Uterus (tissue), 4 donors: Measurements from ENCODE around the gene FANCM. TPM values are rescaled to one million over a fixed set of nuclear protein-coding genes. Genes with fewer than 3 reads are reported as not detected.
A peak's percentile ranks its signal among the peaks of the same experiment; 100 is the strongest.

Source experiments
- DNase-seq, 2 donors: peaks; one replicate each; pipeline ENCODE4 v3.0.0-alpha.2; 2019 to 2020
- H3K27ac ChIP-seq, 2 donors: fragments of 200-600 bp; sonication (generic); 1 replicate in 1 of 2; 2 replicates in 1 of 2; pipeline ENCODE4 v1.5.1; 2016 to 2018
- H3K27me3 ChIP-seq, 2 donors: fragments of 200-600 bp; sonication (generic); one replicate each; pipeline ENCODE4 v1.5.1; 2018 to 2019; ENCODE audit warnings: control low read depth in 1 of 2
- H3K36me3 ChIP-seq, 2 donors: fragments of 200-600 bp; sonication (generic); one replicate each; pipeline ENCODE4 v1.5.1; 2019; ENCODE audit warnings: control low read depth in 1 of 2
- H3K4me1 ChIP-seq, 2 donors: fragments of 200-600 bp; sonication (generic); one replicate each; pipeline ENCODE4 v1.5.1; 2018 to 2019; ENCODE audit warnings: control low read depth in 1 of 2
- H3K4me3 ChIP-seq, 2 donors: fragments of 200-600 bp; sonication (generic); 1 replicate in 1 of 2; 2 replicates in 1 of 2; pipeline ENCODE4 v1.5.1; 2018 to 2019; ENCODE audit warnings: mild to moderate bottlenecking in 1 of 2
- H3K9me3 ChIP-seq, 2 donors: fragments of 200-600 bp; sonication (generic); one replicate each; pipeline ENCODE4 v1.5.1; 2019; ENCODE audit warnings: control low read depth in 1 of 2
- POLR2A ChIP-seq, 2 donors: fragments of 450-650 bp; IDR thresholded peaks; one replicate each; pipeline ENCODE4 v1.6.1; 2016; ENCODE audit warnings: antibody characterized with exemption in 2 of 2, mild to moderate bottlenecking in 1 of 2, moderate library complexity in 1 of 2
- intact Hi-C: fragments of 100-400 bp; cut with DNase I; formaldehyde crosslinking; loops from one replicate; pipeline ENCODE4 v1.15.1; 2023; ENCODE audit warnings: low total_unique reads
- total RNA-seq, 4 donors: library from RNA; depleted of rRNA in 3 of 4; stranded (reverse); fragments of >200 nt in 3 of 4; gene quantifications; one replicate each; pipeline versions ENCODE4 v1.1.0 to v1.2.4, GENCODE V29; 2014 to 2023
- TF ChIP-seq, protein P1 (sequence below), 4 experiments: fragments of 200-600 bp in 2 of 4; fragments of 450-650 bp in 2 of 4; sonication (generic) in 2 of 4; IDR thresholded peaks; one replicate each; pipeline ENCODE4 v1.5.1; 2016 to 2019; ENCODE audit warnings: antibody characterized with exemption in 4 of 4, mild to moderate bottlenecking in 2 of 4, moderate library complexity in 1 of 4
- donor health status: DM: yes; HTN: yes; CAD: no.

FANCM gene
- 10 to 100 TPM in 1 of 4 donors, 1 to 10 TPM in 3; 6.9 to 25.7 (median 9.0) TPM for total RNA-seq

DNA sequence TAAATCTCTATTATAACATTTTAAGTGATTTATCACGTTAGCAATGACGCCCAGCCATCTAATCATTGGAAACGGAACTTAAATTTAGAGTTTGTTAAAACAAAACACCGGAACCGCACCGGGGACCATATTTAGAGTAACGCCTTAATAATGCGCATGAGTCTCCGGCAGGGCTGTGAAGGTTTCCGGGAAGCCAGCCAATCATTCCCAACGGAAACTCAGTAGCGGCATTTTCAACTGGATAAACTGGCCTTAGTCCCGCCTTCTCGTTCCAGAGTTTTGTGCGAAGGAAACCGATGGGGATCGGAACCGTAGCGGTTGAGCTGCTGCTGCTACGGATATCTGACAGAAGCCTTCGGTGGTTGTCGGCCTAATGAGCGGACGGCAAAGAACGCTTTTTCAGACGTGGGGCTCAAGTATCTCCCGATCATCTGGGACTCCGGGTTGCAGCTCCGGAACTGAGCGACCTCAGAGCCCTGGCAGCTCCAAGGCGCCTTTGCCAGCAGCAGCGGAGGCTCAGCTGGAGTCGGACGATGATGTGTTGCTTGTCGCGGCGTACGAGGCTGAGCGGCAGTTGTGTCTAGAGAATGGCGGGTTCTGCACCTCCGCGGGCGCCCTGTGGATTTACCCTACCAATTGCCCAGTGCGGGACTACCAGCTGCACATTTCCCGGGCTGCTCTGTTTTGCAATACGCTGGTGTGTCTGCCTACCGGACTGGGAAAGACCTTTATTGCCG, at the start of gene FANCM:
Gene FANCM (plus strand): TSS at position 272 of the 737 bp plus-strand sequence. CDS start 102 bp downstream, at position 374.
- Histone ChIP-seq H3K36me3 (no peaks in the 10 kb centered on the region), H3K4me1 (peaks cover 0 to 7% of the 10 kb centered on the region in 2 donors), H3K4me3 (peak within 1 kb of the TSS; percentile 52 to 58), H3K9me3 (no peaks in the 10 kb centered on the region), H3K27ac (peak within 1 kb of the TSS; percentile 80 to 83), H3K27me3 (no peaks in the 10 kb centered on the region)
- DNase-seq, result peak; percentile 89 to 97
- no peak for TF ChIP-seq POLR2A (IDR thresholded peaks at IDR 0.05)
- TF ChIP-seq, protein P1, sequence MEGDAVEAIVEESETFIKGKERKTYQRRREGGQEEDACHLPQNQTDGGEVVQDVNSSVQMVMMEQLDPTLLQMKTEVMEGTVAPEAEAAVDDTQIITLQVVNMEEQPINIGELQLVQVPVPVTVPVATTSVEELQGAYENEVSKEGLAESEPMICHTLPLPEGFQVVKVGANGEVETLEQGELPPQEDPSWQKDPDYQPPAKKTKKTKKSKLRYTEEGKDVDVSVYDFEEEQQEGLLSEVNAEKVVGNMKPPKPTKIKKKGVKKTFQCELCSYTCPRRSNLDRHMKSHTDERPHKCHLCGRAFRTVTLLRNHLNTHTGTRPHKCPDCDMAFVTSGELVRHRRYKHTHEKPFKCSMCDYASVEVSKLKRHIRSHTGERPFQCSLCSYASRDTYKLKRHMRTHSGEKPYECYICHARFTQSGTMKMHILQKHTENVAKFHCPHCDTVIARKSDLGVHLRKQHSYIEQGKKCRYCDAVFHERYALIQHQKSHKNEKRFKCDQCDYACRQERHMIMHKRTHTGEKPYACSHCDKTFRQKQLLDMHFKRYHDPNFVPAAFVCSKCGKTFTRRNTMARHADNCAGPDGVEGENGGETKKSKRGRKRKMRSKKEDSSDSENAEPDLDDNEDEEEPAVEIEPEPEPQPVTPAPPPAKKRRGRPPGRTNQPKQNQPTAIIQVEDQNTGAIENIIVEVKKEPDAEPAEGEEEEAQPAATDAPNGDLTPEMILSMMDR (IDR thresholded peaks at IDR 0.05), result peak in 1 of 4 experiments; percentile 23
- intact Hi-C loops, result no loop called here

GRCh38 chr14:45089813-45090212, 45.9 kb upstream of the FANCM start:
- Histone ChIP-seq H3K27ac (no peak overlapping the region), H3K9me3 (no peaks in the 10 kb centered on the region), H3K4me3 (no peak overlapping the region), H3K36me3 (no peaks in the 10 kb centered on the region), H3K27me3 (no peaks in the 10 kb centered on the region), H3K4me1 (no peaks in the 10 kb centered on the region)
- intact Hi-C loops, result no loop called here
- TF ChIP-seq, protein P1 (IDR thresholded peaks at IDR 0.05), result no peak
- no peak for TF ChIP-seq POLR2A (IDR thresholded peaks at IDR 0.05)
- DNase-seq, result no peak

GRCh38 chr14:45091710-45092109, 44.0 kb upstream of the FANCM start:
- intact Hi-C loops, result no loop called here
- H3K36me3 ChIP-seq, result no peaks in the 10 kb centered on the region
- H3K27ac ChIP-seq, result no peak overlapping the region
- DNase-seq, result no peak
- H3K4me1 ChIP-seq, result no peaks in the 10 kb centered on the region
- H3K9me3 ChIP-seq, result no peaks in the 10 kb centered on the region
- H3K4me3 ChIP-seq, result no peak overlapping the region
- no peaks in the 10 kb centered on the region for H3K27me3 ChIP-seq
- TF ChIP-seq, protein P1 (IDR thresholded peaks at IDR 0.05), result no peak
- no peak for TF ChIP-seq POLR2A (IDR thresholded peaks at IDR 0.05)

GRCh38 chr14:45094275-45094674, 41.5 kb upstream of the FANCM start:
- no peak for DNase-seq
- intact Hi-C loops, result no loop called here
- Histone ChIP-seq H3K27ac (no peak overlapping the region), H3K36me3 (no peaks in the 10 kb centered on the region), H3K4me3 (no peak overlapping the region), H3K4me1 (no peaks in the 10 kb centered on the region), H3K9me3 (no peaks in the 10 kb centered on the region), H3K27me3 (no peaks in the 10 kb centered on the region)
- TF ChIP-seq, protein P1 (IDR thresholded peaks at IDR 0.05), result no peak
- TF ChIP-seq POLR2A (IDR thresholded peaks at IDR 0.05), result no peak

DNA sequence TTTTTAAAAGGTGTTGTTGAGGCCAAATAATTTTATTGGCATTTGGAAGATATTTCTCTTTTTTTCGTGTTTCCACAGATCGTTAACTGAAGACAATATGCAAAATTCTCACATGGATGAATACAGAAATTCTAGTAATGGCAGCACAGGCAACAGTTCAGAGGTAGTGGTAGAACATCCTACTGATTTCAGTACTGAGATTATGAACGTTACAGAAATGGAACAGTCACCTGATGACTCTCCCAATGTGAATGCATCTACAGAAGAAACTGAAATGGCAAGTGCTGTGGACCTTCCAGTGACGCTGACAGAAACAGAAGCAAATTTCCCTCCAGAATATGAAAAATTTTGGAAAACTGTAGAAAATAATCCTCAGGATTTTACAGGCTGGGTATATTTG, 40.6 kb upstream of the FANCM start:
- no peak for TF ChIP-seq POLR2A (IDR thresholded peaks at IDR 0.05)
- TF ChIP-seq, protein P1 (IDR thresholded peaks at IDR 0.05), result no peak
- DNase-seq, result no peak
- no peaks in the 10 kb centered on the region for H3K36me3 ChIP-seq
- H3K4me3 ChIP-seq, result no peak overlapping the region
- no peaks in the 10 kb centered on the region for H3K27me3 ChIP-seq
- H3K9me3 ChIP-seq, result no peaks in the 10 kb centered on the region
- H3K4me1 ChIP-seq, result no peaks in the 10 kb centered on the region
- intact Hi-C loops, result no loop called here
- no peak overlapping the region for H3K27ac ChIP-seq
